Endothelial cell of umbilical vein (primary cell): ENCODE measurements around the gene ZSCAN16. TPM values are rescaled to one million over a fixed set of nuclear protein-coding genes. Genes with fewer than 3 reads are reported as not detected.

Experiments
- BruUV-seq: library from RNA; stranded (reverse); fragments of 400-500 nt; replicated peaks from 2 replicates; lab custom pipeline; 2021; lab: Mats Ljungman, UMichigan
- CTCF ChIA-PET: fragments of 300-600, 350-600 bp; sonication (Branson Sonifier 250); formaldehyde crosslinking; loops from one replicate; lab custom pipeline; 2021; ENCODE audit warnings: antibody characterized with exemption, inconsistent platforms; lab: Charles Lee
- POLR2A ChIA-PET: fragments of 300-600, 350-600 bp; sonication (Branson Sonifier 250); formaldehyde crosslinking; loops from one replicate; lab custom pipeline; 2021; ENCODE audit warnings: antibody characterized with exemption, inconsistent platforms; lab: Charles Lee
- DNase-seq: peaks from one replicate; pipeline ENCODE4 v3.0.0-alpha.2; 2011; ENCODE audit warnings: low read depth, low spot score
- FAIRE-seq: peaks from 2 replicates; lab custom pipeline; 2011; peaks lifted over from hg19 to GRCh38; lab: Jason Lieb, UNC
- H2AFZ ChIP-seq: 2 replicates; pipeline ENCODE4 v1.6.0; 2012; ENCODE audit warnings: low read depth, low read length, control low read depth, inconsistent platforms
- H3K27ac ChIP-seq: 2 replicates; pipeline ENCODE4 v1.5.1; 2011; ENCODE audit warnings: low read depth, mild to moderate bottlenecking, control low read depth, low read length, moderate library complexity; ENCODE audit not compliant: insufficient read depth
- H3K27me3 ChIP-seq, 2 experiments: 2 replicates each; pipeline versions ENCODE4 v1.6.0 to v1.6.1; 2011; ENCODE audit warnings: low read length in 2 of 2, mixed read lengths in 1 of 2; ENCODE audit not compliant: control insufficient read depth in 2 of 2, insufficient read depth in 2 of 2
- H3K36me3 ChIP-seq, 2 experiments: 2 replicates in 1 of 2; 3 replicates in 1 of 2; pipeline ENCODE4 v1.5.1; 2011; ENCODE audit warnings: low read length in 2 of 2, mild to moderate bottlenecking in 1 of 2, moderate library complexity in 1 of 2; ENCODE audit not compliant: control insufficient read depth in 2 of 2, insufficient read depth in 2 of 2; ENCODE audit errors: extremely low read depth in 1 of 2
- H3K4me1 ChIP-seq: 3 replicates; pipeline ENCODE4 v1.5.1; 2011; ENCODE audit warnings: mild to moderate bottlenecking, low read length; ENCODE audit not compliant: control insufficient read depth, insufficient read depth; ENCODE audit errors: extremely low read depth
- H3K4me2 ChIP-seq: 2 replicates; pipeline ENCODE4 v1.6.1; 2011; ENCODE audit warnings: low read length, control low read depth, mixed read lengths; ENCODE audit not compliant: insufficient read depth
- H3K4me3 ChIP-seq, 3 experiments: fragments of 200-600 bp in 1 of 3; sonication (generic), shearing (Covaris generic) in 1 of 3; replicated peaks in 1 of 3; 2 replicates each; pipeline ENCODE4 v1.5.1; 2011 to 2016; ENCODE audit warnings: control low read depth in 3 of 3, low read length in 3 of 3, mild to moderate bottlenecking in 2 of 3, inconsistent platforms in 1 of 3, low read depth in 1 of 3, moderate library complexity in 1 of 3; ENCODE audit not compliant: insufficient read depth in 1 of 3
- H3K79me2 ChIP-seq: 2 replicates; pipeline ENCODE4 v1.6.0; 2012; ENCODE audit warnings: low read length, inconsistent platforms; ENCODE audit not compliant: control insufficient read depth, insufficient read depth
- H3K9ac ChIP-seq: replicated peaks from 2 replicates; pipeline ENCODE3; 2011; ENCODE audit warnings: low read length, control low read depth; ENCODE audit not compliant: insufficient read depth; ENCODE audit errors: extremely low read depth
- H3K9me1 ChIP-seq: replicated peaks from 3 replicates; pipeline ENCODE4 v1.6.0; 2011; ENCODE audit warnings: mild to moderate bottlenecking, low read length; ENCODE audit not compliant: control insufficient read depth, insufficient read depth; ENCODE audit errors: extremely low read depth
- H3K9me3 ChIP-seq: replicated peaks from 2 replicates; pipeline ENCODE4 v1.5.1; 2012; ENCODE audit warnings: low read length, inconsistent platforms; ENCODE audit not compliant: control insufficient read depth, insufficient read depth
- H4K20me1 ChIP-seq: replicated peaks from 2 replicates; pipeline ENCODE3; 2011; ENCODE audit warnings: mild to moderate bottlenecking, low read length; ENCODE audit not compliant: control insufficient read depth, insufficient read depth; ENCODE audit errors: extremely low read depth
- EZH2 ChIP-seq: IDR thresholded peaks from 2 replicates; pipeline ENCODE4 v1.6.1; 2012; ENCODE audit warnings: borderline replicate concordance, low read depth, mild to moderate bottlenecking, moderate library complexity, low read length, inconsistent platforms; ENCODE audit not compliant: severe bottlenecking
- MYC ChIP-seq: IDR thresholded peaks from one replicate; pipeline ENCODE4 v1.6.1; 2011; ENCODE audit warnings: mild to moderate bottlenecking, low read depth, low read length
- POLR2A ChIP-seq: IDR thresholded peaks from 2 replicates; pipeline ENCODE4 v1.6.1; 2012; ENCODE audit warnings: low read depth, mild to moderate bottlenecking, control low read depth, low read length
- POLR2AphosphoS5 ChIP-seq: IDR thresholded peaks from 2 replicates; pipeline ENCODE4 v1.6.1; 2012; ENCODE audit warnings: low read depth, mild to moderate bottlenecking, control low read depth, low read length, moderate library complexity; ENCODE audit not compliant: insufficient read depth
- dilution Hi-C: fragments of 300-500 bp; cut with MboI; formaldehyde crosslinking; loops from one replicate; pipeline ENCODE4 v1.15.0; 2019; ENCODE audit warnings: low sequenced_read_pairs; ENCODE audit not compliant: extremely low pct_ligation_motif_present
- intact Hi-C: fragments of 100-400 bp; cut with micrococcal nuclease; formaldehyde crosslinking; loops from one replicate; pipeline ENCODE4 v1.10.0; 2022
- polyA plus RNA-seq, 4 experiments: library from polyadenylated mRNA; depleted of rRNA in 3 of 4; stranded (reverse) in 3 of 4; unstranded in 1 of 4; fragments of >200 nt; gene quantifications; 2 replicates each; pipeline versions ENCODE4 v1.2.1 to v1.2.3, GENCODE V29; 2011 to 2012; ENCODE audit warnings: missing spikeins in 1 of 4
- total RNA-seq: library from RNA; stranded (reverse); gene quantifications from 2 replicates; pipeline ENCODE4 v1.2.3, GENCODE V29; 2021

ZSCAN16 gene
- total and polyA plus RNA-seq, 2 donors (not counting 3 experiments of a cell fraction or from before 2014, with no cell fraction given): 4.9 to 7.7 TPM

GRCh38 chr6:28152531-28152930 is 28.1 kb downstream of the ZSCAN16 start:
- no peak overlapping the region for H3K4me2 ChIP-seq
- H3K27ac ChIP-seq: no peak overlapping the region
- no peaks in the 10 kb centered on the region for H3K9me1 ChIP-seq
- DNase-seq (no peak), FAIRE-seq (no peak)
- peaks cover 11% of the 10 kb centered on the region for H3K9me3 ChIP-seq
- no peaks in the 10 kb centered on the region for H3K4me1 ChIP-seq
- H3K9ac ChIP-seq: no peak overlapping the region
- H4K20me1 ChIP-seq: no peaks in the 10 kb centered on the region
- no peaks in the 10 kb centered on the region for H3K79me2 ChIP-seq
- H3K36me3 ChIP-seq: peaks cover 35 to 37% of the 10 kb centered on the region in 2 experiments
- no peaks in the 10 kb centered on the region for H3K27me3 ChIP-seq
- CTCF ChIA-PET: interaction anchor here (1.4 to 1.7 kb wide), 2 partner anchors 11 to 204 kb away, joined by 5 read pairs; partner anchors contain the start of gene ZKSCAN8
- no TSS peak for BruUV-seq
- TF ChIP-seq POLR2A: no peak
- TF ChIP-seq EZH2: no peak
- TF ChIP-seq POLR2AphosphoS5: no peak
- H2AFZ ChIP-seq: no peak overlapping the region
- H3K4me3 ChIP-seq: no peak overlapping the region
- POLR2A ChIA-PET: interaction anchor here (1.3 to 1.7 kb wide), 2 partner anchors 11 to 204 kb away, joined by 3 to 8 read pairs; partner anchors contain the start of gene ZKSCAN8
- dilution Hi-C loops (no loop called here), intact Hi-C loops (no loop called here)

DNA sequence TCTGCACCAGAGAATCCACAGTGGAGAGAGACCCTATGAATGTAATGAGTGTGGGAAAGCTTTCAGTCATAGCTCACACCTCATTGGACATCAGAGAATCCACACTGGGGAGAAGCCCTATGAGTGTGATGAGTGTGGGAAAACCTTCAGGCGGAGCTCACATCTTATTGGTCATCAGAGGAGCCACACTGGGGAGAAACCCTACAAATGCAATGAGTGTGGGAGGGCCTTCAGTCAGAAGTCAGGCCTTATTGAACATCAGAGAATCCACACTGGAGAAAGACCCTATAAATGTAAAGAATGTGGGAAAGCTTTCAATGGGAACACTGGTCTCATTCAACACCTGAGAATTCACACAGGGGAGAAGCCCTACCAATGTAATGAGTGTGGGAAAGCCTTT is 29.1 kb downstream of the ZSCAN16 start:
- ChIA-PET POLR2A (interaction anchor here (1.3 kb wide), 1 partner anchor 12 kb away, joined by 8 read pairs; the partner anchor contains the start of gene ZKSCAN8), CTCF (interaction anchor here (0.6 to 1.7 kb wide), 3 partner anchors 12 to 238 kb away, joined by 3 to 5 read pairs (median 5); partner anchors contain the start of gene ZKSCAN8)
- Histone ChIP-seq H3K27ac (no peak overlapping the region), H3K9me3 (peaks cover 11% of the 10 kb centered on the region), H2AFZ (no peak overlapping the region), H3K79me2 (no peaks in the 10 kb centered on the region), H3K9me1 (no peaks in the 10 kb centered on the region), H3K4me1 (no peaks in the 10 kb centered on the region), H3K9ac (no peak overlapping the region), H3K27me3 (no peaks in the 10 kb centered on the region), H3K36me3 (peaks cover 32 to 37% of the 10 kb centered on the region in 2 experiments), H3K4me3 (no peak overlapping the region), H4K20me1 (no peaks in the 10 kb centered on the region), H3K4me2 (no peak overlapping the region)
- no TSS peak for BruUV-seq
- TF ChIP-seq POLR2AphosphoS5 (no peak), MYC (no peak)
- dilution Hi-C loops (no loop called here), intact Hi-C loops (no loop called here)
- no peak for DNase-seq
- no peak for FAIRE-seq
